Type B pancreatic cell (in vitro differentiated cells): ENCODE measurements around the gene SEC14L1. TPM values are rescaled to one million over a fixed set of nuclear protein-coding genes. Genes with fewer than 3 reads are reported as not detected.
"Not testable (repeated sequence)": the region's sequence is repeated elsewhere in the genome, so short reads cannot be mapped to it uniquely, and the experiment has no call there.

Experiments
- DNase-seq: peaks from one replicate; pipeline ENCODE4 v3.0.0; 2021; ENCODE audit warnings: mixed read lengths; ENCODE audit not compliant: unreplicated experiment; ENCODE audit errors: extremely low spot score
- H3K27ac Mint-ChIP-seq: 2 replicates; pipeline ENCODE4 v1.8.0; 2021; ENCODE audit warnings: mild to moderate bottlenecking, mixed read lengths
- H3K27me3 Mint-ChIP-seq: 2 replicates; pipeline ENCODE4 v1.8.0; 2021; ENCODE audit warnings: mixed read lengths
- H3K36me3 Mint-ChIP-seq: 2 replicates; pipeline ENCODE4 v1.8.0; 2021; ENCODE audit warnings: mixed read lengths
- H3K4me1 Mint-ChIP-seq: one replicate; pipeline ENCODE4 v1.8.0; 2021; ENCODE audit warnings: mixed read lengths; ENCODE audit not compliant: unreplicated experiment
- H3K4me3 Mint-ChIP-seq: 2 replicates; pipeline ENCODE4 v1.8.0; 2021; ENCODE audit warnings: mild to moderate bottlenecking, mixed read lengths
- H3K9me3 Mint-ChIP-seq: 2 replicates; pipeline ENCODE4 v1.8.0; 2021; ENCODE audit warnings: mixed read lengths
- total RNA-seq: library from RNA; stranded (reverse); gene quantifications from 2 replicates; pipeline ENCODE4 v1.2.1, GENCODE V29; 2021; ENCODE audit warnings: low replicate concordance
- TF ChIP-seq, protein P1 (sequence below): fragments of 200-600 bp; sonication (generic); conservative IDR thresholded peaks from 2 replicates; pipeline ENCODE4 v1.5.0; 2021; ENCODE audit warnings: antibody characterized with exemption, mild to moderate bottlenecking

The SEC14L1 gene
- total RNA-seq, 1 donor from 2014 or later: 74.9 TPM

DNA sequence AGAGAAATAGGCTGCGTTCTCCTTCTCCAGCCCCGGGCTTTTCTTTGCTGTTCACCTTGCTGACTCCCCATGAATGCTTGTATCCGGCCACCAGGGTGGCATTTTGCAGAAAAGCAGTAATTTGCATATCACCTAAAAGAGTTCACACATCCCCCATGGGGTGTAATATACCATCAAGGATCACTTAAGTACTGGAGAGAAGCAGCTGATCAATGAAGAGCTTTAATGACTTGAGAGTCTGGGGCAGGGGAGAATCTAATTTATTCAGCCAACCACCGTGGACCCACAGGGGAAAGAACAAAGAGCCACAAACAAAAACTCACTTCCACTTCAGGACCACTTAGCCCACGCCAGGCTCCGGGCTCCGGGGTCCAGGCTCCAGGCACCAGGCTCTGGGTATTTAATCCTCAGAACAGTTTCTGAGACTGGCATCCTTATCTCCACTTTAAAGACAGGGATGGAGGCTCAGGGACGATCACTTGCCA, 33.9 kb upstream of the SEC14L1 start:
- H3K27me3 Mint-ChIP-seq: no peaks in the 10 kb centered on the region
- H3K4me3 Mint-ChIP-seq: no peak overlapping the region
- TF ChIP-seq, protein P1, sequence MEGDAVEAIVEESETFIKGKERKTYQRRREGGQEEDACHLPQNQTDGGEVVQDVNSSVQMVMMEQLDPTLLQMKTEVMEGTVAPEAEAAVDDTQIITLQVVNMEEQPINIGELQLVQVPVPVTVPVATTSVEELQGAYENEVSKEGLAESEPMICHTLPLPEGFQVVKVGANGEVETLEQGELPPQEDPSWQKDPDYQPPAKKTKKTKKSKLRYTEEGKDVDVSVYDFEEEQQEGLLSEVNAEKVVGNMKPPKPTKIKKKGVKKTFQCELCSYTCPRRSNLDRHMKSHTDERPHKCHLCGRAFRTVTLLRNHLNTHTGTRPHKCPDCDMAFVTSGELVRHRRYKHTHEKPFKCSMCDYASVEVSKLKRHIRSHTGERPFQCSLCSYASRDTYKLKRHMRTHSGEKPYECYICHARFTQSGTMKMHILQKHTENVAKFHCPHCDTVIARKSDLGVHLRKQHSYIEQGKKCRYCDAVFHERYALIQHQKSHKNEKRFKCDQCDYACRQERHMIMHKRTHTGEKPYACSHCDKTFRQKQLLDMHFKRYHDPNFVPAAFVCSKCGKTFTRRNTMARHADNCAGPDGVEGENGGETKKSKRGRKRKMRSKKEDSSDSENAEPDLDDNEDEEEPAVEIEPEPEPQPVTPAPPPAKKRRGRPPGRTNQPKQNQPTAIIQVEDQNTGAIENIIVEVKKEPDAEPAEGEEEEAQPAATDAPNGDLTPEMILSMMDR: peak; percentile 55
- DNase-seq: no peak
- no peaks in the 10 kb centered on the region for H3K36me3 Mint-ChIP-seq
- no peaks in the 10 kb centered on the region for H3K9me3 Mint-ChIP-seq
- no peak overlapping the region for H3K27ac Mint-ChIP-seq
- peaks cover 18% of the 10 kb centered on the region for H3K4me1 Mint-ChIP-seq

DNA sequence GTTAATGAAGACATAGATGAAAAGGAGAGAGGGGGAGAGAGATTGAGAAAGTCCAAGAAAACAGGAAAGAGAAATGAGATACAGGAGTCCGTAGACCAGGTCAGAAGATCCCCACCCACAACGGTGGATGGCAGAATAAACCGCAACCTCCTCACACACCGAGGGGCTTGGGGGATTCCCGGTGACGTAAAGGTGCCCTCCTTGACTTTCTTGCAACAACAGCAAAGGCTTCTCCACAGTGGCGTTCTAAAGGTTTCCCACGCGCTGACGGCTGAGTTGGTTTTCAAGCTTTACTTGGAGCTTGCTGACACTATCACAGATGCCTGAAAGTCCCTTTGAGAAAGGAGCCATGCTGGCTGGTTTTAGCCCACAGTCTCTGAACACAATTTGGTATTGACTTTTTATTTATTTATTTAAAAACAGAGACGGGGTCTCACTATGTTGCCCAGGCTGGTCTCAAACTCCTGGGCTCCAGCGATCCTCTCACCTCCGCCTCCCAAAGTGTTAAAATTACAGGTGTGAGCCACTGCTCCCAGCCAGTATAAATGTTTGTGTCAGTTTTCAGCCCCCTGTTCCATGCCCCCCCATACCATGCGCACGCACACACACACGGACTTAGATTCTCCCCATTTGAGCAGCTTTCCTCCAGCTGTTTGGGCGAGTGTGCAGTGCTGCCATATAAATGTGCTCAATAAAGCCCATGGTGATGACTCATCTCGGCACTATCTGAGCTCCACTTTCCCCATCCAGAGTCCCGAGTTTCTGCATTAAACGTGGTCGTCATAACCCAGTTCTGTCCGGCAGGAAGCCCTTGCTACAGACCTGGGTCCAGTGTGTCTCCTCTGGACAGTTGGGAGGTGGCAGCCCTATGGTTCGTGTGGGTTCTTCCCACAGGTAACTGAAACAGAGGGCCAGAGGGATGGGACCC, 33.0 kb upstream of the SEC14L1 start:
- DNase-seq: no peak
- Mint-ChIP-seq H3K4me3 (no peak overlapping the region), H3K4me1 (peaks cover 14% of the 10 kb centered on the region), H3K27ac (no peak overlapping the region), H3K27me3 (no peaks in the 10 kb centered on the region), H3K9me3 (no peaks in the 10 kb centered on the region), H3K36me3 (no peaks in the 10 kb centered on the region)
- TF ChIP-seq, protein P1: no peak

DNA sequence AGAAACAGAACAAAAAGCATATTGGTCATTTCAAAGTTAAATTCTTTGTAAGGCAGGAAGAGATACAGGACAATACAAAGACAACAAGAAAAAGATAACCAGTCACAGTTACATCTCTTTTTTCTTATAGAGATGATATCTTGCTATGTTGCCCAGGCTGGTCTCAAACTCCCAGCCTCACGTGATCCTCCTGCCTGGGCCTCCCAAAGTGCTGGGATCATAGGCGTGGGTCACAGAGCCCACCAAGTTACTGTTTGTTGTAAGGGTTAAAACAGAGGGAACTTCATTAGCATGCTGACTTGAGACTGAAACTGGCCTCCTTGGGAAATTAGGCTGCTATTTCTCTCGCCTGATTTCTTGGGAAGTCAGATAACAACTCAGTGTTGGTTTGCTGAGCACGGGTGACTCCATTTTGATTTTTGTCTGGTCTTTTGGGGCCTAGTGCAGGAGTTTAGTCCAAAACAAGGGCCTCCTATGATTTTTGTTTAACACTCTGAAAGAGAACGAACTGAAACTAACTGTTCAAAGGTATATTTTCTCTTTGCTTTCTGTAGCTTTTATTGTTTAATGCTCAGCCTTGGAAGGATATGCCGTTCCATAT, 31.5 kb upstream of the SEC14L1 start:
- no peaks in the 10 kb centered on the region for H3K27me3 Mint-ChIP-seq
- no peak for DNase-seq
- no peaks in the 10 kb centered on the region for H3K9me3 Mint-ChIP-seq
- H3K4me3 Mint-ChIP-seq: no peak overlapping the region
- H3K4me1 Mint-ChIP-seq: peaks cover 11% of the 10 kb centered on the region
- H3K36me3 Mint-ChIP-seq: no peaks in the 10 kb centered on the region
- H3K27ac Mint-ChIP-seq: peak overlapping the region; percentile 59
- TF ChIP-seq, protein P1: no peak

DNA sequence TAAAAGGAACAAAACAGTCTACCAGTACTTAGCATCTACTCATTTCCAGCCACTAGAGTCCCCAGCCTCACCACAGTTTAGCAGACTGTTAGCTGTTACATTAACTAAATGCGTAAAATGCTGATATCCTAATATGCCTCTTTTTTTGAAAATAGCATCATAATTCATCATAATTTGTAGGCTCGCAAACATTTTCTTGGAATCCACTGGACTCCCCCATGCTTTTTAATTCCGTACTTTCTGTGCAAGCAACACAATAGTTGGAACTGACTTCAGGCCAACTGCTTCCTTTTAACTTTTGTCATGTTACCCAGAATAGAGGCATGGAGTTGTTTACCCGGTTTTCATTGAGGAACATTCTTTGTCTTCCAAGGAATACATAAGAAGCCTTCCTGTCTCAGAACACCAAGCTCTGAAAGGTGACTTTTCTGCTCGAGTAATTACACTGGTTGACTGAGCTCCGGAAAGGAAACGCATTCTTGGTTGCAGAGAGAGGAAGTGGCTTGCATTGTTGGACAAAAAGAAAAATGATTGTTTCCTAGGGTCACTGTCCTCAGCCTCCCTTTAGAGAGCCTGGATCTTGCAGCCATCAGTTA, 30.9 kb upstream of the SEC14L1 start:
- Mint-ChIP-seq H3K4me3 (no peak overlapping the region), H3K4me1 (peaks cover 11% of the 10 kb centered on the region), H3K27ac (peak overlapping the region; percentile 14), H3K27me3 (no peaks in the 10 kb centered on the region), H3K36me3 (no peaks in the 10 kb centered on the region), H3K9me3 (no peaks in the 10 kb centered on the region)
- TF ChIP-seq, protein P1: no peak
- no peak for DNase-seq

DNA sequence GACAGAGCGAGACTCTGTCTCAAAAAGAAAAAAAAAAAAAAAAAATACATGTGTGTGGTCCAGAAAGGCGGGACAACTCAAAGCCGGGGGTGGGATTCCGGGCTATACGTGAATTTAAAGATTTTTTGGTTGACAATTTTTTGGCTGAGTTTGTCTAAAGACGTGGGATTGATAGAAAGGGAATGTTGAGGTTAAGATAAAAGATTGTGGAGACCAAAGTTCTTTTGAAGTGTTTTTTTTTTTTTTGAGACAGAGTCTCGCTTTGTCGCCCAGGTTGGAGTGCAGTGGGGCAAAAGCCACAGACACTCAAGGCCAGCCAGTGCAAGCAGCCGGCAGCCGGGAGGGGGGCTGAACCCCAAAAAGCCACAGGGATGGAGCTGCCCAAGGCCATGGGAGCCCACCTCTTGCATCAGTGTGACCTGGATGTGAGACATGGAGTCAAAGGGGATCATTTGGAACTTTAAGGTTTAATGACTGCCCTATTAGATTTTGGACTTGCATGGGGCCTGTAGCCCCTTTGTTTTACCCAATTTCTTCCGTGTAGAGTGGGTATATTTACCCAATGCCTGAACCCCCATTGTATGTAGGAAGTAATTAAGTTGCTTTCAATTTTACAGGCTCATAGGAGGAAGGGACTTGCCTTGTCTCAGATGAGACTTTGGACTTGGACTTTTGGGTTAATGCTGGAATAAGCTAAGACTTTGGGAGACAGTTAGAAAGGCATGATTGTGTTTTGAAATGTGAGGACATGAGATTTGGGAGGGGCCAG, 29.4 kb upstream of the SEC14L1 start:
- H3K27ac Mint-ChIP-seq: peak overlapping the region; percentile 32
- H3K27me3 Mint-ChIP-seq, DNase-seq, H3K9me3 Mint-ChIP-seq, H3K36me3 Mint-ChIP-seq, H3K4me3 Mint-ChIP-seq: not testable (repeated sequence)
- peaks cover 14% of the 10 kb centered on the region for H3K4me1 Mint-ChIP-seq
